ENCODE results near the gene RBP3.

DNA sequence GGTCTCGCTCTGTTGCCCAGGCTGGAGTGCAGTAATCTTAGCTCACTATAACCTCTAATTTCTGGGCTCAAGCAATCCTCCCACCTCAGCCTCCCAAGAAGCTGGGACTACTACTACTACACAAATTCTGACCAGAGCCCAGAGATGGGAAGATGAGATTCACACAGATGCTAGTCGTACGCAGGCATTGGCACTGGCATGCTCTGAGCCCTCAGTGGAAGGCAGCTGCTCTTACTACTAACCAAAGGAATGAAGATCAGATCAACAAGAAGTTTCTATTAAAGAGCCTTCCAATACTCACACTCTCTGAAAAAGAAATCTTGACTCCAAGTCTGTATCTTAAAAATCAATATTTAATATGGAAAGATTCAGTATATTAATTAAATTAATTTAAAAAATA, 15.2 kb upstream of the RBP3 start:
- TF ChIP-seq, protein P1, sequence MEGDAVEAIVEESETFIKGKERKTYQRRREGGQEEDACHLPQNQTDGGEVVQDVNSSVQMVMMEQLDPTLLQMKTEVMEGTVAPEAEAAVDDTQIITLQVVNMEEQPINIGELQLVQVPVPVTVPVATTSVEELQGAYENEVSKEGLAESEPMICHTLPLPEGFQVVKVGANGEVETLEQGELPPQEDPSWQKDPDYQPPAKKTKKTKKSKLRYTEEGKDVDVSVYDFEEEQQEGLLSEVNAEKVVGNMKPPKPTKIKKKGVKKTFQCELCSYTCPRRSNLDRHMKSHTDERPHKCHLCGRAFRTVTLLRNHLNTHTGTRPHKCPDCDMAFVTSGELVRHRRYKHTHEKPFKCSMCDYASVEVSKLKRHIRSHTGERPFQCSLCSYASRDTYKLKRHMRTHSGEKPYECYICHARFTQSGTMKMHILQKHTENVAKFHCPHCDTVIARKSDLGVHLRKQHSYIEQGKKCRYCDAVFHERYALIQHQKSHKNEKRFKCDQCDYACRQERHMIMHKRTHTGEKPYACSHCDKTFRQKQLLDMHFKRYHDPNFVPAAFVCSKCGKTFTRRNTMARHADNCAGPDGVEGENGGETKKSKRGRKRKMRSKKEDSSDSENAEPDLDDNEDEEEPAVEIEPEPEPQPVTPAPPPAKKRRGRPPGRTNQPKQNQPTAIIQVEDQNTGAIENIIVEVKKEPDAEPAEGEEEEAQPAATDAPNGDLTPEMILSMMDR (IDR thresholded peaks at IDR 0.05): no peak
- TF ChIP-seq POLR2A (IDR thresholded peaks at IDR 0.05): no peak

Measured in heart left ventricle (tissue), 13 donors.